ENCODE measurements around the gene SLC8A1. TPM values are rescaled to one million over a fixed set of nuclear protein-coding genes. Genes with fewer than 3 reads are reported as not detected.
A peak's percentile ranks its signal among the peaks of the same experiment; 100 is the strongest.

SLC8A1 gene
- total RNA-seq, 1 experiment from 2014 or later = 1.6 TPM

- no peak overlapping the region for H3K4me3 Mint-ChIP-seq (ENCODE audit: unreplicated experiment)
- CTCF ChIA-PET = interaction anchor here (1.1 kb wide), 2 partner anchors 225 to 472 kb away, joined by 4 read pairs; no protein-coding TSS in a partner anchor
- H3K4me1 Mint-ChIP-seq (ENCODE audit: insufficient read depth, unreplicated experiment) = peaks cover 47% of the 10 kb centered on the region
- TF ChIP-seq CTCF (IDR thresholded peaks at IDR 0.05; ENCODE audit: unreplicated experiment) = no peak
- peak overlapping the region; percentile 82 for H3K27ac Mint-ChIP-seq (ENCODE audit: low read depth, unreplicated experiment)
- no peaks in the 10 kb centered on the region for H3K27me3 Mint-ChIP-seq (ENCODE audit: insufficient read depth, unreplicated experiment)
- intact Hi-C loops (cut with micrococcal nuclease) = loop anchor here (5.0 to 10.0 kb wide), 2 partner anchors 103 to 186 kb away; no protein-coding TSS in a partner anchor
- POLR2A ChIA-PET = no interaction called here
- H3K9me3 Mint-ChIP-seq (ENCODE audit: unreplicated experiment) = no peaks in the 10 kb centered on the region
- no peak for DNase-seq (ENCODE audit: unreplicated experiment)
- H3K36me3 Mint-ChIP-seq (ENCODE audit: insufficient read depth, unreplicated experiment) = no peaks in the 10 kb centered on the region
- BruUV-seq (replicated peaks) = no TSS peak
These were observed 351.2 kb downstream of the SLC8A1 start for GRCh38 chr2:40100676-40101075.

- Mint-ChIP-seq H3K4me3 (ENCODE audit: unreplicated experiment) (no peak overlapping the region), H3K36me3 (ENCODE audit: insufficient read depth, unreplicated experiment) (no peaks in the 10 kb centered on the region), H3K9me3 (ENCODE audit: unreplicated experiment) (no peaks in the 10 kb centered on the region), H3K27ac (ENCODE audit: low read depth, unreplicated experiment) (peak overlapping the region; percentile 68), H3K27me3 (ENCODE audit: insufficient read depth, unreplicated experiment) (no peaks in the 10 kb centered on the region), H3K4me1 (ENCODE audit: insufficient read depth, unreplicated experiment) (peaks cover 60% of the 10 kb centered on the region)
- intact Hi-C loops (cut with micrococcal nuclease) = no loop called here
- ChIA-PET POLR2A (no interaction called here), CTCF (no interaction called here)
- no peak for TF ChIP-seq CTCF (IDR thresholded peaks at IDR 0.05; ENCODE audit: unreplicated experiment)
- peak; percentile 18 for DNase-seq (ENCODE audit: unreplicated experiment)
- BruUV-seq (replicated peaks) = no TSS peak
These were observed 353.0 kb downstream of the SLC8A1 start for GRCh38 chr2:40098786-40099470.

GRCh38 chr2:40097691-40098385, 354.1 kb downstream of the SLC8A1 start:
- H3K27ac Mint-ChIP-seq (ENCODE audit: low read depth, unreplicated experiment) = peak overlapping the region; percentile 68
- no peaks in the 10 kb centered on the region for H3K36me3 Mint-ChIP-seq (ENCODE audit: insufficient read depth, unreplicated experiment)
- no peak for TF ChIP-seq CTCF (IDR thresholded peaks at IDR 0.05; ENCODE audit: unreplicated experiment)
- H3K27me3 Mint-ChIP-seq (ENCODE audit: insufficient read depth, unreplicated experiment) = no peaks in the 10 kb centered on the region
- BruUV-seq (replicated peaks) = no TSS peak
- ChIA-PET POLR2A (interaction anchor here (0.6 kb wide), 1 partner anchor 457 kb away, joined by 3 read pairs; no protein-coding TSS in a partner anchor), CTCF (interaction anchor here (0.7 kb wide), 1 partner anchor 9 kb away, joined by 3 read pairs; no protein-coding TSS in a partner anchor)
- DNase-seq (ENCODE audit: unreplicated experiment) = peak; percentile 50
- H3K4me1 Mint-ChIP-seq (ENCODE audit: insufficient read depth, unreplicated experiment) = peaks cover 55% of the 10 kb centered on the region
- no peaks in the 10 kb centered on the region for H3K9me3 Mint-ChIP-seq (ENCODE audit: unreplicated experiment)
- intact Hi-C loops (cut with micrococcal nuclease) = no loop called here
- H3K4me3 Mint-ChIP-seq (ENCODE audit: unreplicated experiment) = no peak overlapping the region

- H3K4me1 Mint-ChIP-seq (ENCODE audit: insufficient read depth, unreplicated experiment) = peaks cover 46% of the 10 kb centered on the region
- no peaks in the 10 kb centered on the region for H3K9me3 Mint-ChIP-seq (ENCODE audit: unreplicated experiment)
- H3K27me3 Mint-ChIP-seq (ENCODE audit: insufficient read depth, unreplicated experiment) = no peaks in the 10 kb centered on the region
- H3K27ac Mint-ChIP-seq (ENCODE audit: low read depth, unreplicated experiment) = peak overlapping the region; percentile 68
- no peak overlapping the region for H3K4me3 Mint-ChIP-seq (ENCODE audit: unreplicated experiment)
- TF ChIP-seq CTCF (IDR thresholded peaks at IDR 0.05; ENCODE audit: unreplicated experiment) = no peak
- intact Hi-C loops (cut with micrococcal nuclease) = no loop called here
- no TSS peak for BruUV-seq (replicated peaks)
- DNase-seq (ENCODE audit: unreplicated experiment) = peak; percentile 28
- ChIA-PET POLR2A (interaction anchor here (1.0 to 2.0 kb wide), 2 partner anchors 10 to 32 kb away, joined by 3 to 4 read pairs; no protein-coding TSS in a partner anchor), CTCF (interaction anchor here (1.2 to 2.0 kb wide), 2 partner anchors 148 to 660 kb away, joined by 3 to 6 read pairs; no protein-coding TSS in a partner anchor)
- no peaks in the 10 kb centered on the region for H3K36me3 Mint-ChIP-seq (ENCODE audit: insufficient read depth, unreplicated experiment)
These were observed 355.5 kb downstream of the SLC8A1 start for GRCh38 chr2:40096360-40096759.
